Psoas muscle (tissue), 8 donors: ENCODE measurements around the gene BMP6. TPM values are rescaled to one million over a fixed set of nuclear protein-coding genes. Genes with fewer than 3 reads are reported as not detected.

ENCODE experiments used
- ATAC-seq, 4 donors: fragments of 200-7000 bp; cut with Tn5 transposase; one replicate each; pipeline ENCODE4 v1.9.1; 2020; ENCODE audit warnings: moderate library complexity in 3 of 4, mild to moderate bottlenecking in 2 of 4
- DNase-seq, 2 donors: peaks; one replicate each; pipeline ENCODE4 v3.0.0-alpha.2; 2020
- H3K27ac ChIP-seq: fragments of 200-600 bp; one replicate; pipeline ENCODE4 v1.8.0; 2022
- H3K27me3 ChIP-seq, 3 donors: fragments of 200-600 bp in 1 of 3; one replicate each; pipeline versions ENCODE4 v1.6.1 to v1.8.0; 2013 to 2022; ENCODE audit warnings: low read length in 2 of 3, mild to moderate bottlenecking in 2 of 3, moderate library complexity in 1 of 3; ENCODE audit not compliant: insufficient read depth in 3 of 3
- H3K36me3 ChIP-seq, 2 donors: fragments of 200-600 bp in 1 of 2; one replicate each; pipeline versions ENCODE4 v1.6.1 to v1.8.0; 2013 to 2022; ENCODE audit warnings: low read depth in 1 of 2, mild to moderate bottlenecking in 1 of 2, moderate library complexity in 1 of 2; ENCODE audit not compliant: insufficient read depth in 1 of 2
- H3K4me1 ChIP-seq: fragments of 200-600 bp; one replicate; pipeline ENCODE4 v1.8.0; 2022
- H3K4me3 ChIP-seq: fragments of 200-600 bp; one replicate; pipeline ENCODE4 v1.8.0; 2022; ENCODE audit warnings: mild to moderate bottlenecking
- H3K9me3 ChIP-seq: fragments of 200-600 bp; one replicate; pipeline ENCODE4 v1.8.0; 2022
- WGBS, 3 donors: extraction: QIAGEN DNeasy Blood & Tissue Kit; methylation state at CpG; one replicate each; pipeline versions ENCODE4 v1.1.6 to v1.1.7; 2013; 5-methylcytosine and 5-hydroxymethylcytosine counted together
- intact Hi-C, 2 donors: fragments of 100-400 bp; cut with DNase I; formaldehyde crosslinking; loops; one replicate each; pipeline versions ENCODE4 v1.11.0 to v1.14.2; 2022
- polyA plus RNA-seq, 3 donors: library from polyadenylated mRNA; stranded (reverse); fragments of 200-250 nt; gene quantifications; one replicate each; pipeline ENCODE4 v1.2.3, GENCODE V29; 2013
- total RNA-seq, 4 donors: library from RNA; stranded (reverse); fragmentation: NEBNext Ultra II Directional in 2 of 4; extraction: Animal tissue kit (Norgen Biotek cat#: 25700) in 2 of 4; gene quantifications; one replicate each; pipeline versions ENCODE4 v1.2.1 to v1.2.4, GENCODE V29; 2021 to 2023
- TF ChIP-seq, protein P1 (sequence below): fragments of 200-600 bp; IDR thresholded peaks from one replicate; pipeline ENCODE4 v1.8.0; 2022; ENCODE audit warnings: antibody characterized with exemption
- donor health status: healthy with polysubstance abuse.
- donor health status: DM: no; HTN: no; CAD: no; lungs with moderate emphysema.
- donor health status: Bipolar disorder and iron deficiency.
- donor health status: healthy.
- donor health status: DM: yes; HTN: yes; CAD: no.
- donor health status: DM: no; HTN: no; CAD: no.
- donor health status: DM: no; HTN: no; CAD: no.
- donor health status: DM: yes; HTN: yes; CAD: no.

The BMP6 gene
- total and polyA plus RNA-seq, 7 donors: 0.96 to 4.9 (median 3.4) TPM

- H3K27me3 ChIP-seq: no peaks in the 10 kb centered on the region
- H3K27ac ChIP-seq: no peak overlapping the region
- ATAC-seq: no peak
- H3K9me3 ChIP-seq: no peaks in the 10 kb centered on the region
- H3K4me1 ChIP-seq: peaks cover 30% of the 10 kb centered on the region
- intact Hi-C loops: no loop called here
- no peak overlapping the region for H3K4me3 ChIP-seq
- WGBS, 3 donors: 68 to 90% (median 78%) methylated on average over 4 of the region's 4 CpGs
- DNase-seq: no peak
- peaks cover 6 to 25% of the 10 kb centered on the region in 2 donors for H3K36me3 ChIP-seq
- TF ChIP-seq, protein P1, sequence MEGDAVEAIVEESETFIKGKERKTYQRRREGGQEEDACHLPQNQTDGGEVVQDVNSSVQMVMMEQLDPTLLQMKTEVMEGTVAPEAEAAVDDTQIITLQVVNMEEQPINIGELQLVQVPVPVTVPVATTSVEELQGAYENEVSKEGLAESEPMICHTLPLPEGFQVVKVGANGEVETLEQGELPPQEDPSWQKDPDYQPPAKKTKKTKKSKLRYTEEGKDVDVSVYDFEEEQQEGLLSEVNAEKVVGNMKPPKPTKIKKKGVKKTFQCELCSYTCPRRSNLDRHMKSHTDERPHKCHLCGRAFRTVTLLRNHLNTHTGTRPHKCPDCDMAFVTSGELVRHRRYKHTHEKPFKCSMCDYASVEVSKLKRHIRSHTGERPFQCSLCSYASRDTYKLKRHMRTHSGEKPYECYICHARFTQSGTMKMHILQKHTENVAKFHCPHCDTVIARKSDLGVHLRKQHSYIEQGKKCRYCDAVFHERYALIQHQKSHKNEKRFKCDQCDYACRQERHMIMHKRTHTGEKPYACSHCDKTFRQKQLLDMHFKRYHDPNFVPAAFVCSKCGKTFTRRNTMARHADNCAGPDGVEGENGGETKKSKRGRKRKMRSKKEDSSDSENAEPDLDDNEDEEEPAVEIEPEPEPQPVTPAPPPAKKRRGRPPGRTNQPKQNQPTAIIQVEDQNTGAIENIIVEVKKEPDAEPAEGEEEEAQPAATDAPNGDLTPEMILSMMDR: no peak
Observed at GRCh38 chr6:7907159-7907558, 181.3 kb downstream of the BMP6 start.

DNA sequence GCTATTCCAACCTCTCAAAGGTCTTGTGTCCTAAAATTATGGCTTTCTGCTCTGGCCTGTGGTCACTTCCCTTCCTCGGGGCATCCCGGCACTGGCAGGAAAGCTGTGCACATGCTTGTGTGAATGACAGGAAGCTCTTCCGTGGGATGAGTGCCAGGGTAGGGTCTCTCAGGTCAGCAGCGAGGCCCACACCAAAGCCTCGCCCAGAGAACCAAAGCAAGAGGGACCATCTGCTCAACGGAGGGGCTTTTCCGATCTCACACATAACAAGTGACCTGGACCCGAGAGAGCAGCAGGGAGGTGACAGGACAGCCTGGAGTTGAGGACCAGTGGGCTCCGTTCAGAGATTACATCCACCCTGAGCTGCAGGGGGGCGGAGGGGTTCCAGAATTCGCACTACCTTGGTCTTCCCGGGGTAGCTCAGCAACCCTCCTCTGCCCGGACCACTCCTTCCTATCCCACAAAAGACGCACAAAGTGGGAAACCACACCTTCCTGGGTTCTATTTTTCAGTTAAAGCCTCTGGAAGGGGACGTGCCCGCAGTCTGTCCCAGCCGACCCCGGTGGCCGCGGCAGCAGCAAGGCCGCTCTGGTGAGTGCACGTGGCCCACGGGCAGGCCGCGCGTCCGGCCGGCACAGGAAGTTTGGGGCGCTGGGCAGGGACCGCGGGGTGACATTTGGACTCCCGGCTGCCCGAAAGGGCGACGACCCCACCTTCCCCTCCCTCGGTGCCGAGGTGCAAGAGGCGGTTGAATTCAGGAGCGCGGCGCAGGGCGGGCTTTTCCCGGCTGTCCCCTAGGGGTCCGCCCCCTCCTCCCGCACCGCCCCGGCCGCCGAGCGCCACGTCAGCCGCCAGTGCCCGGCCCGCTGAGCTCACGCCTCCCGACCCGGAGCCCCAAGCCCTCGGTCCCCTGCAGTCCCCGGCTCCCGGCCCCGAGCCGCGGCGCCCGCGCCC, 183.7 kb downstream of the BMP6 start:
- no peaks in the 10 kb centered on the region for H3K9me3 ChIP-seq
- DNase-seq: peak; percentile 53 to 78
- peaks cover 0 to under 1% of the 10 kb centered on the region in 2 donors for H3K36me3 ChIP-seq
- peak overlapping the region; percentile 71 for H3K27ac ChIP-seq
- H3K27me3 ChIP-seq: no peaks in the 10 kb centered on the region
- TF ChIP-seq, protein P1: no peak
- H3K4me1 ChIP-seq: peaks cover 19% of the 10 kb centered on the region
- intact Hi-C loops: loop anchor here (5.0 to 10.0 kb wide), 3 partner anchors 153 to 187 kb away; partner anchors contain the start of gene BLOC1S5 (in 2 of the 2)
- peak; percentile 55 to 71 (median 64) for ATAC-seq
- peak overlapping the region; percentile 68 for H3K4me3 ChIP-seq
- 4 to 7% (median 7%) methylated on average over 34 to 66 of the region's 66 CpGs for WGBS, 3 donors

DNA sequence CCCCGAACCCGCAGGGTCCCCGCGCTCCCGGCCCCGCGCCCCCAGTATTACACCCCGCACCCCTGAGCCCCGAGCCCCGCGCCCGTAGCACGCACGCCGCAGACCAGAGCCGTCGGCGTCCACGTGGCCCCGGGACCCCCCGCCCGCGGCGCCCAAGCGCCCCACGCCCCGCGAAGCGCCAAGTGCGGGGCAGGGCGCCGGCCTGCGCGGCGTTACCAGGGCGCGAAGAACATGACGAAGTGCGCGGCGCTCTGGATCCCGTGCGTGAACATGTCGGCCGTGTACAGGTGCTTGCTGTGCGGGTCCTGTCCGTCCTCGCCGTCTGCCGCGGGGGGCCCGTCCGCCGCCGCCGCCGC, 184.4 kb downstream of the BMP6 start:
- H3K27ac ChIP-seq: peak overlapping the region; percentile 71
- peak overlapping the region; percentile 68 for H3K4me3 ChIP-seq
- DNase-seq (no peak), ATAC-seq (peak; percentile 13 to 27 (median 20))
- H3K36me3 ChIP-seq: no peaks in the 10 kb centered on the region
- TF ChIP-seq, protein P1: no peak
- 0 to 1% (median 1%) methylated on average over 11 to 57 of the region's 57 CpGs for WGBS, 3 donors
- intact Hi-C loops: loop anchor here (5.0 to 10.0 kb wide), 3 partner anchors 152 to 188 kb away; partner anchors contain the start of gene BLOC1S5 (in 2 of the 2)
- no peaks in the 10 kb centered on the region for H3K9me3 ChIP-seq
- peaks cover 14% of the 10 kb centered on the region for H3K4me1 ChIP-seq
- no peaks in the 10 kb centered on the region for H3K27me3 ChIP-seq

DNA sequence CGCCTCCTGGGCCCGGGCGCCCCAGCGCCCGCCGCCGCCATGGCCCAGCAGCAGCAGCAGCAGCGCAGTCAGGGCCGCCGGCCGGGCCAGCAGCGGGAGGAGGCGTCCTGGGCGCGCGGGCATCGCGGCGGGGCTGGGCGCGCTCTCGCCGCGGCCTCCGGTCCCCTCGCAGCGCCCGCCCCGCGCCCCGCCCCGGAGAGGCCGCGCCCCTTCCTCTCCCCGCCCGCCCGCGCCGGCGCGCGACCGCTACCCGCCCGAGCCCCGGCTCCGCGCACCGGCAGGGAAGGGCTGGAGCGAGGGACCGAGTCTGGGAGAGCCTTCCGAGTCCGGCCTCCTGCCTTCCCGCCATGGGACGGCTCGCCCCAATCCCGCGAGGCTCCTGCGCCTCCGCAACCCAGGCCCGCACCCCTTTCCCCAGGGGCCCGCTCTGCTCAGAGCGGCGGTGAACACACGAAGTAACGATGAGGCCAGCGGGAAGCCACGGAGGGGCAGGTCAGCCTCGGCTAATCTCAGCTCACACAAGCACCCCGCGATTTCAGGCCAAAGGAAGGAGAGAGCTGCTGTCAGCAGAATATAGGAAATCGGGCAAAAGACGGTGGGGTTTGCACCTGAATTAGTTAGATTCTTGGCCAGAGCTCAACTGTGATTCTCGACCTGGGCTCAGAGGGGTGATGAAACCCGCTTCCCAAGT, 184.9 kb downstream of the BMP6 start, which contains the start of gene TXNDC5:
TSS of gene TXNDC5 (minus strand) at position 135 of the 691 bp plus-strand sequence. CDS start at position 123, 12 bp downstream.
- H3K4me1 ChIP-seq: peaks cover 11% of the 10 kb centered on the region
- peak; percentile 87 to 92 (median 90) for ATAC-seq
- H3K9me3 ChIP-seq: no peaks in the 10 kb centered on the region
- peak; percentile 84 to 88 for DNase-seq
- no peaks in the 10 kb centered on the region for H3K27me3 ChIP-seq
- H3K27ac ChIP-seq: peak within 1 kb of the TSS; percentile 74
- intact Hi-C loops: loop anchor here (5.0 to 10.0 kb wide), 3 partner anchors 152 to 188 kb away; partner anchors contain the start of gene BLOC1S5 (in 2 of the 2)
- 3 to 11% (median 6%) methylated on average over 16 to 75 of the region's 75 CpGs for WGBS, 3 donors
- TF ChIP-seq, protein P1: no peak
- H3K36me3 ChIP-seq: no peaks in the 10 kb centered on the region
- H3K4me3 ChIP-seq: peak within 1 kb of the TSS; percentile 78
